K562 (cell line): ENCODE results near the gene PEF1.

Experiments
- CTCF ChIP-seq, 3 experiments: IDR thresholded peaks in 2 of 3; conservative IDR thresholded peaks in 1 of 3; 2 replicates each; pipeline ENCODE4 v1.5.1; 2011 to 2012; ENCODE audit warnings: low read length in 3 of 3, mild to moderate bottlenecking in 3 of 3, control low read depth in 2 of 3, improper control_type of control experiment in 1 of 3, inconsistent platforms in 1 of 3, low read depth in 1 of 3, mixed read lengths in 1 of 3, moderate library complexity in 1 of 3; ENCODE audit not compliant: insufficient read depth in 2 of 3
- MAFK ChIP-seq: IDR thresholded peaks from 2 replicates; pipeline ENCODE4 v1.6.1; 2011; ENCODE audit warnings: low read length, improper control_type of control experiment

DNA sequence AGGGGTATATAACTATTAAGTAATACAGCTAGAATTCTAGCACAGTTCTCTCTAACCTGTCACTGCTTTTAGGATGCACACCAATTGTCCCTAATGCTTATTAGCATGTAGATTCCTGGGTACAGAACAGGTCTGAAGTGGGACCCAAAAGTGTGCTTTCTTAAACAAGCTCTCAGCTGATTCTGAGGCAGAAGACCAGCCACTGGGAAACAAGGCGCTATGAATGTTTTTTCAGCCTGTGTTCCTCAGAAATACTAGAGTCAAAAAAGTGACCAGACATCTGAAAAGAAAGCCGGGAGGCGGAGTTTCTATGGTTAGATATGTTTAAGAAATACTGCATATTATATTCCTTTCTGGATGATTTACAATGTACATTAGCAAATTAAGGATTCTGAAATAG lies 1.8 kb downstream of the PEF1 start:
- TF ChIP-seq CTCF (IDR thresholded peaks at IDR 0.05 in 2 of 3, conservative IDR thresholded peaks at IDR 0.05 in 1 of 3; ENCODE audit: insufficient read depth in 2 of 3, low read depth in 1 of 3, low read length in 3 of 3) (no peak), MAFK (no peak)
